COLO668 (cell line): ENCODE data around the gene PMIS2.
A peak's percentile ranks its signal among the peaks of the same experiment; 100 is the strongest.
"Not testable (repeated sequence)": the region's sequence is repeated elsewhere in the genome, so short reads cannot be mapped to it uniquely, and the experiment has no call there.

Experiments
- DNase-seq: peaks from one replicate; lab custom pipeline; 2025; ENCODE audit not compliant: unreplicated experiment; lab: John Stamatoyannopoulos, UW

The PMIS2 gene

GRCh38 chr19:35587321-35587720, 1.3 kb downstream of the PMIS2 start:
- DNase-seq: no peak

- DNase-seq: no peak
Observed at GRCh38 chr19:35590875-35591274, 4.9 kb downstream of the PMIS2 start.

GRCh38 chr19:35592226-35592625, 6.3 kb downstream of the PMIS2 start:
- DNase-seq: peak; percentile 30

GRCh38 chr19:35595026-35595425, 9.1 kb downstream of the PMIS2 start:
- not testable (repeated sequence) for DNase-seq

- DNase-seq: no peak
Observed at GRCh38 chr19:35595928-35596327, 10.0 kb downstream of the PMIS2 start.

GRCh38 chr19:35596366-35596999, 10.5 kb downstream of the PMIS2 start:
- no peak for DNase-seq

- DNase-seq: no peak
Observed at GRCh38 chr19:35601971-35602370, 16.0 kb downstream of the PMIS2 start.

GRCh38 chr19:35604436-35604835, 18.5 kb downstream of the PMIS2 start:
- not testable (repeated sequence) for DNase-seq

GRCh38 chr19:35607170-35607569, 21.2 kb downstream of the PMIS2 start:
- DNase-seq: not testable (repeated sequence)

- no peak for DNase-seq
Observed at GRCh38 chr19:35607661-35608060, 21.7 kb downstream of the PMIS2 start.

- DNase-seq: no peak
Observed at GRCh38 chr19:35608251-35608650, 22.3 kb downstream of the PMIS2 start.

- no peak for DNase-seq
Observed at GRCh38 chr19:35609851-35610353, 23.9 kb downstream of the PMIS2 start.

GRCh38 chr19:35612224-35612558, 26.2 kb downstream of the PMIS2 start:
- no peak for DNase-seq

GRCh38 chr19:35612559-35613321, 26.8 kb downstream of the PMIS2 start, which contains the start of gene HAUS5:
TSS of gene HAUS5 (plus strand) at chr19:35612735. CDS start at chr19:35612795, 60 bp downstream.
- DNase-seq: peak; percentile 92

GRCh38 chr19:35613574-35613973, 27.6 kb downstream of the PMIS2 start:
- no peak for DNase-seq

GRCh38 chr19:35615036-35615435, 29.1 kb downstream of the PMIS2 start:
- DNase-seq: no peak

GRCh38 chr19:35618857-35619256, 32.9 kb downstream of the PMIS2 start:
- DNase-seq: no peak

- no peak for DNase-seq
Observed at GRCh38 chr19:35619290-35619923, 33.4 kb downstream of the PMIS2 start.

- no peak for DNase-seq
Observed at GRCh38 chr19:35620001-35620400, 34.0 kb downstream of the PMIS2 start.

GRCh38 chr19:35621708-35622107, 35.7 kb downstream of the PMIS2 start:
- DNase-seq: no peak

GRCh38 chr19:35622750-35623149, 36.8 kb downstream of the PMIS2 start:
- no peak for DNase-seq
